Stimulated activated CD8-positive, alpha-beta memory T cell treated with anti-CD3 and anti-CD28 coated beads, Interleukin-4, amount 100 ng/mL, for 4 hours (primary cell): Measurements from ENCODE around the gene CAPN12.

ENCODE experiments used
- DNase-seq, 2 donors: peaks; one replicate each; pipeline ENCODE4 v3.0.0-alpha.2; 2020; ENCODE audit warnings: low read depth in 2 of 2, low spot score in 1 of 2

CAPN12 gene

GRCh38 chr19:38712161-38712748 lies 32.0 kb downstream of the CAPN12 start:
- DNase-seq: no peak

- DNase-seq: no peak
Measured at GRCh38 chr19:38711726-38712153, 32.5 kb downstream of the CAPN12 start.

- DNase-seq: no peak
Measured at GRCh38 chr19:38710928-38711725, 33.1 kb downstream of the CAPN12 start.

- no peak for DNase-seq
Measured at GRCh38 chr19:38710416-38710702, 33.9 kb downstream of the CAPN12 start.

- no peak for DNase-seq
Measured at GRCh38 chr19:38709671-38710415, 34.4 kb downstream of the CAPN12 start.

- no peak for DNase-seq
Measured at GRCh38 chr19:38709119-38709518, 35.2 kb downstream of the CAPN12 start.

- DNase-seq: no peak
Measured at GRCh38 chr19:38708413-38709024, 35.8 kb downstream of the CAPN12 start.

- DNase-seq: no peak
Measured at GRCh38 chr19:38707512-38708114, 36.7 kb downstream of the CAPN12 start.

GRCh38 chr19:38706792-38707511 lies 37.3 kb downstream of the CAPN12 start:
- no peak for DNase-seq

GRCh38 chr19:38705197-38706019 lies 38.9 kb downstream of the CAPN12 start:
- DNase-seq: no peak

- no peak for DNase-seq
Measured at GRCh38 chr19:38704488-38705026, 39.7 kb downstream of the CAPN12 start.

- no peak for DNase-seq
Measured at GRCh38 chr19:38703509-38703908, 40.8 kb downstream of the CAPN12 start.

- no peak for DNase-seq
Measured at GRCh38 chr19:38702278-38702677, 42.0 kb downstream of the CAPN12 start.

- DNase-seq: no peak
Measured at GRCh38 chr19:38701455-38702063, 42.7 kb downstream of the CAPN12 start.

GRCh38 chr19:38700902-38701454 lies 43.3 kb downstream of the CAPN12 start:
- DNase-seq: no peak

- DNase-seq: no peak
Measured at GRCh38 chr19:38700350-38700901, 43.8 kb downstream of the CAPN12 start.

GRCh38 chr19:38699647-38700349 lies 44.5 kb downstream of the CAPN12 start:
- DNase-seq: no peak

GRCh38 chr19:38699027-38699346 lies 45.3 kb downstream of the CAPN12 start:
- no peak for DNase-seq
